22Rv1 (cell line): Measurements from ENCODE around the gene PTPRQ.

ENCODE experiments used
- ZFX ChIP-seq: fragments of 450-650 bp; IDR thresholded peaks from 2 replicates; pipeline ENCODE4 v1.6.1; 2017; ENCODE audit warnings: antibody characterized with exemption, borderline replicate concordance
- TF ChIP-seq, protein P1 (sequence below): fragments of 450-650 bp; IDR thresholded peaks from 2 replicates; pipeline ENCODE4 v1.5.1; 2017; ENCODE audit warnings: mild to moderate bottlenecking

GRCh38 chr12:80620281-80620680 lies 176.2 kb downstream of the PTPRQ start:
- TF ChIP-seq, protein P1, sequence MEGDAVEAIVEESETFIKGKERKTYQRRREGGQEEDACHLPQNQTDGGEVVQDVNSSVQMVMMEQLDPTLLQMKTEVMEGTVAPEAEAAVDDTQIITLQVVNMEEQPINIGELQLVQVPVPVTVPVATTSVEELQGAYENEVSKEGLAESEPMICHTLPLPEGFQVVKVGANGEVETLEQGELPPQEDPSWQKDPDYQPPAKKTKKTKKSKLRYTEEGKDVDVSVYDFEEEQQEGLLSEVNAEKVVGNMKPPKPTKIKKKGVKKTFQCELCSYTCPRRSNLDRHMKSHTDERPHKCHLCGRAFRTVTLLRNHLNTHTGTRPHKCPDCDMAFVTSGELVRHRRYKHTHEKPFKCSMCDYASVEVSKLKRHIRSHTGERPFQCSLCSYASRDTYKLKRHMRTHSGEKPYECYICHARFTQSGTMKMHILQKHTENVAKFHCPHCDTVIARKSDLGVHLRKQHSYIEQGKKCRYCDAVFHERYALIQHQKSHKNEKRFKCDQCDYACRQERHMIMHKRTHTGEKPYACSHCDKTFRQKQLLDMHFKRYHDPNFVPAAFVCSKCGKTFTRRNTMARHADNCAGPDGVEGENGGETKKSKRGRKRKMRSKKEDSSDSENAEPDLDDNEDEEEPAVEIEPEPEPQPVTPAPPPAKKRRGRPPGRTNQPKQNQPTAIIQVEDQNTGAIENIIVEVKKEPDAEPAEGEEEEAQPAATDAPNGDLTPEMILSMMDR, result no peak
- no peak for TF ChIP-seq ZFX
